Measurements from ENCODE around the gene FOXA1. TPM values are rescaled to one million over a fixed set of nuclear protein-coding genes. Genes with fewer than 3 reads are reported as not detected.

The FOXA1 gene
- total and polyA plus RNA-seq, 2 donors (not counting 1 experiment from before 2014, with no cell fraction given) = not detected

DNA sequence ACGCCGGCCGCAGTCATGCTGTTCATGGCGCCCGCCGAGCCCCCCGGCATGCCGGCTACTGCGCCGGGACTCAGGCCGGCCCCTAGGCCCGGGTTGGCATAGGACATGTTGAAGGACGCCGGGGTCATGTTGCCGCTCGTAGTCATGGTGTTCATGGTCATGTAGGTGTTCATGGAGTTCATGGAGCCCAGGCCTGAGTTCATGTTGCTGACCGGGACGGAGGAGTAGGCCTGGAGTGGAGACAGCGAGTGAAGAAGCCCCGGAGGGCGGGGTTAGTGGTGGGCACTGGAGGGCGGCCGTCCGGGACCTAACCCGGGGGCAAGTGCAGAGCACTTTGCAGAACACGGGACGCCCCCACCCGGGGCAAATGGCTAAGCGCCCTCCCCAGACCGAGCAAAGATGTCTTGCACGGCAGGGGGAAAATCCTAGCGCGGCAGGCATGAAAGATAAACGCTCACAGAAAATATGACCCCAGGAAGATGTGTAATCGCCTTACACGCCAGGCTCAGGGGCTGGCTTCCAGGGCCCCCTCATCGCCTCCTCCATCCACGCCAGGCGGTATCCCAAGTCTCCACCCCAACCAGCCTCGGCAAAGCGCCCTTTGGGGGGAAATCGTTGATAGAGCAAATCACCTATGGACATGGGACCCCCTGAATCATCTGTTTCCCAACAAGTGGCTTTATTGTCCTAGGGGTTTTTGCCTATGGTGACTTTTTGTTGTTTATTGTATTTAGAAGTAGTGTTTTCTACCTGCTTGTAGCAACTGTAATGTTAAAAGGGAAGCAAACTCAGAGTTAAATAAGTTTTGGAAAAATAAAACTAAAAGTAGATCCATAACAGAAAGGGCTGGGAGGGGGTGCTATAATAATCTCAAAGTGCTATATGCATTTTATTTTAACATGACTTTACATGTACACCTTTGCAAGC, 2.3 kb downstream of the FOXA1 start:
- Histone ChIP-seq H3K79me2 (ENCODE audit: control insufficient read depth, insufficient read depth, low read length) (no peaks in the 10 kb centered on the region), H3K4me2 (replicated peaks; ENCODE audit: low read depth, low read length, poor library complexity, severe bottlenecking) (no peak overlapping the region), H3K4me3 (ENCODE audit: control extremely low read depth in 1 of 5, extremely low read depth in 1 of 5, insufficient read depth in 1 of 5, low read depth in 2 of 5, low read length in 4 of 5) (no peak overlapping the region), H2AFZ (ENCODE audit: insufficient read depth, low read depth, low read length, poor library complexity, severe bottlenecking) (no peak overlapping the region), H3K9ac (ENCODE audit: low read length) (no peak overlapping the region), H3K4me1 (ENCODE audit: control insufficient read depth in 2 of 2, insufficient read depth in 2 of 2, low read length in 2 of 2) (peaks cover 9 to 12% of the 10 kb centered on the region in 2 donors), H3K27me3 (replicated peaks in 1 of 4; ENCODE audit: control extremely low read depth in 1 of 4, control insufficient read depth in 3 of 4, insufficient read depth in 4 of 4, low read length in 3 of 4) (peaks cover 1 to 70% (median 48%) of the 10 kb centered on the region in 4 experiments), H3K36me3 (replicated peaks in 1 of 2; ENCODE audit: control extremely low read depth in 1 of 2, control insufficient read depth in 1 of 2, extremely low read depth in 1 of 2, insufficient read depth in 2 of 2, low read length in 1 of 2) (no peaks in the 10 kb centered on the region), H3K27ac (ENCODE audit: low read length in 2 of 2) (no peak overlapping the region), H4K20me1 (ENCODE audit: control insufficient read depth, insufficient read depth, low read length, poor library complexity, severe bottlenecking) (no peaks in the 10 kb centered on the region), H3K9me3 (ENCODE audit: control extremely low read depth in 1 of 3, control insufficient read depth in 2 of 3, insufficient read depth in 1 of 3, low read length in 2 of 3) (peaks cover 1 to 40% (median 2%) of the 10 kb centered on the region in 3 donors)
- H3K27ac Mint-ChIP-seq = peak overlapping the region; percentile 6
- DNase-seq (no peak), ATAC-seq (ENCODE audit: low read depth) (no peak)
- CTCF ChIA-PET = no interaction called here
- intact Hi-C loops (cut with micrococcal nuclease) = no loop called here
- no peak overlapping the region for H3K4me3 Mint-ChIP-seq
- TF ChIP-seq, protein P1, sequence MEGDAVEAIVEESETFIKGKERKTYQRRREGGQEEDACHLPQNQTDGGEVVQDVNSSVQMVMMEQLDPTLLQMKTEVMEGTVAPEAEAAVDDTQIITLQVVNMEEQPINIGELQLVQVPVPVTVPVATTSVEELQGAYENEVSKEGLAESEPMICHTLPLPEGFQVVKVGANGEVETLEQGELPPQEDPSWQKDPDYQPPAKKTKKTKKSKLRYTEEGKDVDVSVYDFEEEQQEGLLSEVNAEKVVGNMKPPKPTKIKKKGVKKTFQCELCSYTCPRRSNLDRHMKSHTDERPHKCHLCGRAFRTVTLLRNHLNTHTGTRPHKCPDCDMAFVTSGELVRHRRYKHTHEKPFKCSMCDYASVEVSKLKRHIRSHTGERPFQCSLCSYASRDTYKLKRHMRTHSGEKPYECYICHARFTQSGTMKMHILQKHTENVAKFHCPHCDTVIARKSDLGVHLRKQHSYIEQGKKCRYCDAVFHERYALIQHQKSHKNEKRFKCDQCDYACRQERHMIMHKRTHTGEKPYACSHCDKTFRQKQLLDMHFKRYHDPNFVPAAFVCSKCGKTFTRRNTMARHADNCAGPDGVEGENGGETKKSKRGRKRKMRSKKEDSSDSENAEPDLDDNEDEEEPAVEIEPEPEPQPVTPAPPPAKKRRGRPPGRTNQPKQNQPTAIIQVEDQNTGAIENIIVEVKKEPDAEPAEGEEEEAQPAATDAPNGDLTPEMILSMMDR (IDR thresholded peaks at IDR 0.05) = no peak
- no peak for TF ChIP-seq EZH2 (IDR thresholded peaks at IDR 0.05; ENCODE audit: borderline replicate concordance, insufficient read depth, low read depth, low read length, poor library complexity, severe bottlenecking)
- peaks cover 67% of the 10 kb centered on the region for H3K27me3 Mint-ChIP-seq
- POLR2A ChIA-PET = no interaction called here
- 17% methylated on average over 40 of the region's 42 CpGs for WGBS (ENCODE audit: insufficient coverage)
- peaks cover 2% of the 10 kb centered on the region for H3K9me3 Mint-ChIP-seq (ENCODE audit: insufficient read depth)
- peaks cover 10% of the 10 kb centered on the region for H3K4me1 Mint-ChIP-seq

- Histone ChIP-seq H4K20me1 (ENCODE audit: control insufficient read depth, insufficient read depth, low read length, poor library complexity, severe bottlenecking) (no peaks in the 10 kb centered on the region), H3K27me3 (replicated peaks in 1 of 4; ENCODE audit: control extremely low read depth in 1 of 4, control insufficient read depth in 3 of 4, insufficient read depth in 4 of 4, low read length in 3 of 4) (peaks cover 1 to 63% (median 45%) of the 10 kb centered on the region in 4 experiments), H3K4me3 (ENCODE audit: control extremely low read depth in 1 of 5, extremely low read depth in 1 of 5, insufficient read depth in 1 of 5, low read depth in 2 of 5, low read length in 4 of 5) (no peak overlapping the region), H3K9ac (ENCODE audit: low read length) (no peak overlapping the region), H3K9me3 (ENCODE audit: control extremely low read depth in 1 of 3, control insufficient read depth in 2 of 3, insufficient read depth in 1 of 3, low read length in 2 of 3) (peaks cover 1 to 37% (median 2%) of the 10 kb centered on the region in 3 donors), H3K79me2 (ENCODE audit: control insufficient read depth, insufficient read depth, low read length) (no peaks in the 10 kb centered on the region), H3K4me1 (ENCODE audit: control insufficient read depth in 2 of 2, insufficient read depth in 2 of 2, low read length in 2 of 2) (peaks cover 9 to 10% of the 10 kb centered on the region in 2 donors), H3K36me3 (replicated peaks in 1 of 2; ENCODE audit: control extremely low read depth in 1 of 2, control insufficient read depth in 1 of 2, extremely low read depth in 1 of 2, insufficient read depth in 2 of 2, low read length in 1 of 2) (no peaks in the 10 kb centered on the region), H2AFZ (ENCODE audit: insufficient read depth, low read depth, low read length, poor library complexity, severe bottlenecking) (no peak overlapping the region), H3K27ac (ENCODE audit: low read length in 2 of 2) (no peak overlapping the region), H3K4me2 (replicated peaks; ENCODE audit: low read depth, low read length, poor library complexity, severe bottlenecking) (no peak overlapping the region)
- CTCF ChIA-PET = no interaction called here
- peaks cover 10% of the 10 kb centered on the region for H3K4me1 Mint-ChIP-seq
- TF ChIP-seq EZH2 (IDR thresholded peaks at IDR 0.05; ENCODE audit: borderline replicate concordance, insufficient read depth, low read depth, low read length, poor library complexity, severe bottlenecking) = no peak
- TF ChIP-seq, protein P1 (IDR thresholded peaks at IDR 0.05) = no peak
- 21% methylated on average over 58 of the region's 58 CpGs for WGBS (ENCODE audit: insufficient coverage)
- no peak overlapping the region for H3K4me3 Mint-ChIP-seq
- no peak for ATAC-seq (ENCODE audit: low read depth)
- intact Hi-C loops (cut with micrococcal nuclease) = no loop called here
- peaks cover 2% of the 10 kb centered on the region for H3K9me3 Mint-ChIP-seq (ENCODE audit: insufficient read depth)
- no peak overlapping the region for H3K27ac Mint-ChIP-seq
- POLR2A ChIA-PET = no interaction called here
- no peak for DNase-seq
- peaks cover 70% of the 10 kb centered on the region for H3K27me3 Mint-ChIP-seq
Observed at GRCh38 chr14:37591941-37592481, 3.0 kb downstream of the FOXA1 start.
